ENCODE results near the gene RASA3. TPM values are rescaled to one million over a fixed set of nuclear protein-coding genes. Genes with fewer than 3 reads are reported as not detected.
A peak's percentile ranks its signal among the peaks of the same experiment; 100 is the strongest.

Gene RASA3
- total RNA-seq, 1 experiment from 2014 or later = 58.6 TPM

DNA sequence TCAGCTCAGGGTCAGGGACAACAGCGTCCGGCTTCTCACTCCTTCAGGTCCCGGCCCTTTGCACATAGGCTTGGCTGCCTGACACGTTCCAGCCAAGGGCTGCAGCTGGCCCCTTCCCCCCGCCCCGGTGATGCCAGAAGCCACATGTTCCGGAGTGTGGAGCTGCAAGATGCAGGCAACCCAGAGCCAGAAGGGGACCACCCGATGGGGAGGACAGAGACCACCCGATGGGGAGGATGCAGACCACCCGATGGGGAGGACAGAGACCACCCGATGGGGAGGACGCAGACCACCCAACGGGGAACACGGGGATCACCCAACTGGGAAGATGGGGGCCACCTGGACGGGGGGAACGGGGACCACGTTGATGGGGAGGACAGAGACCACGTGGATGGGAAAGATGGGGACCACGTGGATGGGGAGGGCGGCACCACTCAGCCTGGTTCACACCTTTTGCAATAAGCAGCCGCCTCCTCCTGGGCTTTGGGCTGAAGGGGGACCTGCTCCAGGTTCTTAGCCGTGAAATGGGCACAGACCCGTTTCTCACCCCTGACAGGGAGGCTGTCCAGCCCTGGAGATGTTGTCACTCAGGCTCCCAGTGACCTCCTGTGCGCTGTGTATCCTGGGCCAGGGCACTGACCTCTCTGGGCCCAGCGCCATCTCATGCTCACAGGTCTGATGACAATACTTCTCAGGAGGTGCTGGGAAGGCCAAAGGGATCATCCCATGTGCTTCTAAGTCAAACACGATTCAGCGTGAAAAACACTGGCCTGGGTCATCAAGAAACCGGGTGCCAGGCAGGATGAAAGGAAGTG, 193.1 kb downstream of the RASA3 start:
- DNase-seq (ENCODE audit: low read depth) = no peak

DNA sequence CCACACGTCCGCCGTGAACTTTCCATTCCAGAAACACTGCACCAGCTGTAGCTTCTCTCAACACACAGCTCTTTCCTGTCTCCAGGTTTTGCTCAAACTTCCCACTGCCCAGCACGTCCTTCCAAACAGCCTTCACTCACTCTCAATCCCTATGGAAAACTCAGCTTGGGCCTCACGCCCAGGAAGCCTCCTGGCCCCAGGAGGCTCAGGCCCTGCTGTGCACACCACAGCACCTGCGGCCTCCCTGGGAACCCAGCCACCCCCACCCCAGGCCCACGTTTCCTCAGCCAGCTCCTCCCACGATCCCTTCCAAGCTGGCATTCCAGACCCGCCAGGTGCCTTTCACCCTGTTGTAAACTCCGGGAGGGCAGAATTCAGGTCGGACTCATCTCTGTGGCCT, 193.7 kb downstream of the RASA3 start:
- DNase-seq (ENCODE audit: low read depth) = no peak

DNA sequence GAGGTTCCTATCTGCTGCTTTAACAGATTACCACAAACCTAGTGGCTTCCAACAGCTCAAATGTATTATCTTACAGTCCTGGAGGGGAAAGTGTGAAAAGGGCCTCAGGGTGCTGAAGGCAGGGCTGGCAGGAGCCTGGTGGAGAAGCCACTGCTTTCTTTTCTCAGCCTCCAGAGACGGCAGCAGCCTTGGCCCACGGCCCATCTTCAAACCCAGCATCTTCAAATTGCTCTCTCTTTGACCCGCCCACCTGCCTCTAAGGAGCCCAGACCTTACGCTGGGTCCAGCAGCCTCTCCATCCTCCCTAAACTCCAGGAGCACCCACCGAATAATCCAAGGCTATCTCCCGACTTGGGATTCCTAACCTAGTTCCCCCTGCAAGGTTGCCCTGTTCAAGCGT, 194.2 kb downstream of the RASA3 start:
- DNase-seq (ENCODE audit: low read depth) = no peak

DNA sequence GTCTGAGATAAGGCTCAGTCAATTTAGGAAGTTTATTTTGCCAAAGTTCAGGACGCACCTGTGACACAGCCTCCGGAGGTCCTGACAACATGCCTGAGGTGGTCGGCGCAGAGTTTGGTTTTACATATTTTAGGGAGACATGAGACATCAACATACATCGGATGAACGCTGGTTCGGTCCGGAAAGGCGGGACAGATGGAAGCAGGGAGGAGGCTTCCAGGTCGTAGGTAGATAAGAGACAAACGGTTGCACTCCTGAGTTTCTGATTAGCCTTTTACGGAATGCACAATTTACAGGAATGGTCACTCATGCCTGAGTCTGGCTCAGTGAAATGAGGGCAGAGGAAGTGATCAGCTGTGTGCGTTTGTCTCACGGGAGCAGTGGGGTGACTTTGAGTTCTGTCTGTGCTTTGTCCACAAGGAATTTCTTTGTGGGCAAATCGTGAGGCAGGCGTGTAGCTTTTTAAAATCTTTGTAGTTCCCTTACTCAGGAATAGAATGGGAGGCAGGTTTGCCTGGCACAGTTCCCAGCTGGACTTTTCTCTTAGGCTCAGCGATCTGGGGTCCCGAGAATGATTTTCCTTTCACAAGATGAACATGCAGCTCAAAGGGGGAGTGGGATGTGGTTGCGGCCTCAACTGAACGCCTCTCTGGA, 194.8 kb downstream of the RASA3 start:
- DNase-seq (ENCODE audit: low read depth) = no peak

DNA sequence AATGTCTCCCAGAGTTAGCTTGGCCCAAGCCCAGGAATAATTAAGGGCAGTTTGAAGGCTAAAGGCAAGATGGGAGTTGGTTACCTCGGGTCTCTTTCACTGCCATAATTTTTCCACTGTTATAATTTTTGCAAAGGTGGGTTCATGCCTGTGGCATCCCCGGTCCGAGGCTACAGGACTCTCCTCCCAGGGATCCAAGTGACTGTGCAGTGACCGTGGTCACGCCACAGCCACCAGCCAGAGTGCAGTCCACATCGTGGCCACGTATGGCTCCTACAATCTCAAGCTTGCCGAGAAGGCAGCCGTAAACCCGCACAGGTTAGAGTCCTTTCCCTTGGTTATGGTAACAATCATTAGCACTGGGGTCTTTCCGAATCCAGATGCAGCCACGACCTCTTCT, 195.3 kb downstream of the RASA3 start:
- no peak for DNase-seq (ENCODE audit: low read depth)

DNA sequence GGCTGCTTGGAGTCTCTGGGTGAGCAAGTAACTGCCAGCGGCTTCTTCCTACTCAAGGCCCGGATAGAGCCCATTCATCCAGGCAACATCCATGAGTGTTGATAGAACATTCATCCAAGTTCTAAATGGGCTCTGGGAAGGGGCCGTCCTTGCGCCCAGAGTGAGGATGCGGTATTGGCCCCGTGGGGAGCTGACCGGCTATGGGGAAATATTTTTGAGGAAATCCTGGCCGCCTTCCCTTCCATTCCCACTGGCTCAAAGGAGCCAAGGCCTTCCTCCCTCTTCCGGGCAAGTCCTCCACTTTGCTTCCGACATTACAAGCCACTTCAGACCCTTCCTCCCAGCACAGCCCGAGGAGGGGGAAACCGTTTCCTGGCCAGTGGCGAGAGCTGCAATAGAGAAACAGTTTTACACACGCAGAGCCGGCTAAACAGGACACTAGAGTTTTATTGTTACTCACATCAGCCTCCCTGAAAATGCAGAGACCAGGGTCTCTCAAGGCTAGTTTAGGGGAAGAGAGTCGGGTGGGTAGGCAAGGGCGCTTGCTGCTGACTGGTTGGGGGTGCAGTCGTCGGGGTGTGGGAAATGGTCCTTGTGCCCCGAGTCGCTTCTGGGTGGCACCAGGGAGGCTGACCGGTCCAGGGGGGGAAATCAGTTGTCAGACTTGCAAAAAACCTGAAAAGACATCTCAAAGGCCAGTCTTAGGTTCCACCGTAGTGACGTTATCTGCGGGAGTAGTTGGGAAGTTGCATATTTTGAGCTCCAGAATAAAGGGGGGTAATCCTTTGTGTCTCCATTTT, 196.1 kb downstream of the RASA3 start:
- DNase-seq (ENCODE audit: low read depth) = no peak

DNA sequence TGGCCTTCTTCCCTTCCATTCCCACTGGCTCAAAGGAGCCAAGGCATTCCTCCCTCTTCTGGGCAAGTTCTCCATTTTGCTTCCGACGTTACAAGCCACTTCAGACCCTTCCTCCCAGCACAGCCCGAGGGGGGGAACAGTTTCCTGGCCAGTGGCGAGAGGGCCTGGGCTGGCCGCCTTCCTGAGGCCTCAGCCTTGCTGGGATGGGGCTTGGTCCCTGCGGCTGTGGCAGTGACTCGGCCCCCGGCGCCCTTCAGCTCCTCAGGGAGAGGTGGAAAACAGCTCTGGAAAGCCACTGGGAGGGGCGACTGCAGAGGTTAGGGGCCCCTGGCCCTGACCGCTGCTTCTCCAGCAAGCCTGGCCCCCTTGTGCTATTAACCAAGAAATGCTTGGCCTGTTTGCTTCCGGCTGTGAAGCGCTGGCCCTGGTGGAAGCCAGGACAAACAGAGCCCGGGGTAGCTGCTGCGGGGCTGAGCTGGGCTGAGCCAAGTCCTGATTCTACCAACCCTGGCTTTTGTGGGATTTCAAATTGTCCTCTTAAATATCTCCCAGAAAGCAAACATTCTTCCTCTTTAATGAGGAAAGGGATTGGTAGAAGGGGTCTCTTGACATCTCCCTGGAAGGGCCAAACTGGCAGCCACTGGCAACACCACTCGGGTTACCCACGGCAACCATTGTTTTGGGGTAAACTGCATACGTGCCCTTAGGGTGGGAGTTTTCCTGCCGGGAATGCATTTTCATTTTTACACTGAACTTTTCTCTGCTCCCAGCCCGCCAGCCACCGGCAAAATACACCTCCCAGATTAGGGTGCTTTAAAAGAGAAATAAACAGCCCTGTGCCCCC, 197.2 kb downstream of the RASA3 start:
- no peak for DNase-seq (ENCODE audit: low read depth)

DNA sequence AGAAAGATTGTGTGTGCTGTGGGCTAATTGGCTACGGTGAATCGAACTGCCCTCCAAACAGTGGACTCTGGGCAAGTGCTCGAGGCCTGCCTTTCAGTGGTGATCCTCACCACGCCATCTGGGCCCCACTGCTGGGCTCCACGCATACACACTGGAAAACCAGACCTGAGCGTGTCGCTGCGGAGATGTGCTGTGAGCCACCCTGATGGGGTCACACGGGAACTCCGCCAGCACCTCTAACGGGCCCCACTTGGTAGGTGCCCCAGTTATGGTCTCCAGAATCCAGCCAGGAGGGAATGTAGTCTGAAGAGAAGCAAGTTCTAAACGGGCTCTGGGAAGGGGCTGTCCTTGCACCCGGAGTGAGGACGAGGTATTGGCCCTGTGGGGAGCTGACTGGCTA, 197.8 kb downstream of the RASA3 start:
- DNase-seq (ENCODE audit: low read depth) = no peak

DNA sequence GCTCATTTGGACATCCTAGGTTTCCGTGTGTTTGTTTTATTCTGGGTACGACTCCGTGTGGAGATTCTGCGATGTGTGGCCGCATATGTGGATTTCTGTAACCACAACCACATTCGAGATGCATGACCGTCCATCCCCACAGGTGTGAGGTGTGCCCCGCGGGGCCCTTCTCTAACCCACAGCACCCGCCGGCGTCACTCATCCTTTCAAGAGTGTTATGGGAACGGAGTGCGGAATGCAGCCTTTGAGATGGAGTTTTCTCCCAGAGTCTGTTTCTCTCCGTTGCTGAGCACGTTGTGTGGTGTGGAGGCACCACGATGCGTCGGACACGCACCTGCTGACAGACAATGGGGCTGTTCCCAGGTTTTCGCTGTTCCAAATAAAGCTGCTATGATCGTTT, 198.5 kb downstream of the RASA3 start:
- DNase-seq (ENCODE audit: low read depth) = no peak

DNA sequence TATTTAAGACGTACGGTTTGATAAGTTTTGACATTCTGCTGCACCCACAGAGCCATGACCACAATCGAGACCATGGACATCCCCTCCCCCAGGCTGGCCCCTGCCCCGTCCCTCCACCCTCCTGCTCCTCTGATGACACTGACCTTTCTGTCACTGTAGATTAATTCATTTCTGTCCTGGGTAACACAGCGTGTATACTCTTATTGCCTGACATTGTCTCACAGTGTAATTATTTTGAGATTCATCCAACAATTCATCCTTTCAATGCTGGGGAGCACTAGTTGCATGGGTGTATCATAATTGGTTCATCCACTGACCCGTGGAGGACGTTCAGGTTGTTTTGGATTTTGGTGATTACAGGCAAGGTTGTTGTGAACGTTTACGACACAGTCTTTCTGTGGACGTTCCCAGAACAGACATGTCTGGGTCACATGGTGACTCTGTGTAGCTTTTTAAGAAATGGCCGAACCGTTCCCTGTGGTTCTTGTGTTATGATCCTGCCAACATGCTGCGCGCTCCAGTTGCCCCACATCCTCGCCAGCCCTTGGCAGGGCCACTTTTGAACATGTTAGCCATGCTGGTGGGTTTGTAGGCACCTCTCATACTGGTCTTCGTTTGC, 200.5 kb downstream of the RASA3 start:
- DNase-seq (ENCODE audit: low read depth) = no peak

DNA sequence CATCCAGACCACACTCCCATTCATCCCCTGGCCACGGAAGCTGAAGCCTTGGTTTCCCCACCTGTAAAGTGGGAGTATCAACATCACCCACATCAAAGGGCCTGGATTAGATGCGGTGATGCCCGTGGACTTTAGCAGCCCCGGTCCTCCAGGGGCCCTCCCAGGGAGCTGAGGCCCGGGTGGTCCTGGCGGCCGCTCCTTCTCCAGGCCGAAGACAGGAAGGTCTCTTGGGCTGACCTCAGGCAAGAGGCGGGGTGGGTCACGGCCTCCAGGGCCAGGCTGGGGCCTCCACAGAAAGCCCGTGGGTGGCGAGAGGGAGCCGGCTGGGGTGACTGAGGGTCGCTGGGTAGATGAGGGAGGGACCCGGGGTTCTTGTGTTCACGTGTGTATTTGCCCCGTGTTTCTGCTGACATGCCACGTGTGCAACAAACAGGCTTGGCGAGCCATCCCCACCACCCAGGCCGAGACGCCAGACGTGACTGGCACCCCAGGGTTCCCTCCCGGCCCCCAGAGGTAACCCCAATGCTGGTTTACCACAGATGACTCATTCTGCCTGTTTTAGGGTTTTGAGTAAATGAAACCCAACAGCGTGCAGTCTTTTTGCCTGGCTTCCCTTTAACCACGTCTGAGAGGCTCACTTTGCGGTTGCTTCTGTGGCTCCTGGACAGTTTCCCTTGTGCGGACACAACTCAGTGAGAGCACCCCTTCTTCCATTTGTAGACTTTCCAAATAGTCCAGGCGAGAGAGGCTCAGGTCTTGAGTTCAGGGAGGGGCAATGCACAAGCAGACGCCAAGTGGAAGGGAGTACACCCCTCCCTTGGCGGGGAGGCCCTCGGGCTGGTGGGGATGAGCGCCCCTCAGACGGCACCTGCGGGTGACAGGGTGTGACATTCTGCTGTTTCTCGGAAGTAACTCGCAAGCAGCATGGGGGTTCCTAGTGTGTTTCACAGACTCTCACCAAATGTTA, 201.5 kb downstream of the RASA3 start:
- peak; percentile 50 for DNase-seq (ENCODE audit: low read depth)

DNA sequence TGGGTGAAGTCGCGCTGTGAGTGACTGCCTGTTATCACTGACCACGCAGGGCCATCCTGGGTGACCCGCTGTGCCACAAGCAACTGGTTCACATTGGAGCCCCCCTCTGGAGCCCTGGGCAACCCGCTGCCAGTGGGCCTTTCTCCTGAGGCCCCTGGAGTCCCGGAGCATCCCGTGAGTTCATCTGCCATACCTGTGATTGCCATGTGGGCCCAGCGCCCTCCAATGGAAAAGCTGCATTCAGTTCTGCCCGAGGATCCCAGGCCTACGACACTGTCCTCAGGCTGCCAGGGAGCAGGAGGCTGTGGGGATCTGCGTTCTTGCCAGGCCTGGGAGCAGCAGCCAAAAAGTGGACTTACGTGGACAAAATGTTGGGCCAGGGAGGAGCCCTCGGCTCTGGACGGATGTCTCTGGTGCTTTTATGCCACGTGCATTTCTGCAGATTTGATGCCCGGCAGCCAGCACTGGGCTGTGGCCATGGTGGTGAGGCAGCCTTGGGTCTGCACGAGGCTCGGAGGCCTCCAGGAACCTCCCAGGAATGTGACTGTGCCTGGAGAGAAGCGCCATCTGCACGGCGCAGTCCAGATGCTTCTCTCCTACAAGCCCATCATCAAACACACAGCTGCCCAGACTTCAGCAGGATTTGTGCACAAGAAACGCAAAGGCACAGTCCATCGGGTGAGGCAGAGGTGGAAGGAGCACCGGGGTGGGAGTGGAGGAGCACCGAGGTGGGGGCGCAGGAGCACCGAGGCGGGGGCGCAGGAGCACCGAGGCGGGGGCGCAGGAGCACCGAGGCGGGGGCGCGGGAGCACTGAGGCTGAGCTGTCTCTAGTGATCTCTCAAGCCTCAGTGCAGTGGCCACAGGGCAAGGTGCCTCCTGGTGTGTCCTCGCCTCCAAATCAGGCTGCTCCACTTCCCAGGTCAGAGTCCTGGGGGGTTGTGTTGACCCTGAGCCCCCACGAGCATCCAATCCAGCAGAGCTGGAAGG, 202.5 kb downstream of the RASA3 start:
- peak; percentile 30 for DNase-seq (ENCODE audit: low read depth)

DNA sequence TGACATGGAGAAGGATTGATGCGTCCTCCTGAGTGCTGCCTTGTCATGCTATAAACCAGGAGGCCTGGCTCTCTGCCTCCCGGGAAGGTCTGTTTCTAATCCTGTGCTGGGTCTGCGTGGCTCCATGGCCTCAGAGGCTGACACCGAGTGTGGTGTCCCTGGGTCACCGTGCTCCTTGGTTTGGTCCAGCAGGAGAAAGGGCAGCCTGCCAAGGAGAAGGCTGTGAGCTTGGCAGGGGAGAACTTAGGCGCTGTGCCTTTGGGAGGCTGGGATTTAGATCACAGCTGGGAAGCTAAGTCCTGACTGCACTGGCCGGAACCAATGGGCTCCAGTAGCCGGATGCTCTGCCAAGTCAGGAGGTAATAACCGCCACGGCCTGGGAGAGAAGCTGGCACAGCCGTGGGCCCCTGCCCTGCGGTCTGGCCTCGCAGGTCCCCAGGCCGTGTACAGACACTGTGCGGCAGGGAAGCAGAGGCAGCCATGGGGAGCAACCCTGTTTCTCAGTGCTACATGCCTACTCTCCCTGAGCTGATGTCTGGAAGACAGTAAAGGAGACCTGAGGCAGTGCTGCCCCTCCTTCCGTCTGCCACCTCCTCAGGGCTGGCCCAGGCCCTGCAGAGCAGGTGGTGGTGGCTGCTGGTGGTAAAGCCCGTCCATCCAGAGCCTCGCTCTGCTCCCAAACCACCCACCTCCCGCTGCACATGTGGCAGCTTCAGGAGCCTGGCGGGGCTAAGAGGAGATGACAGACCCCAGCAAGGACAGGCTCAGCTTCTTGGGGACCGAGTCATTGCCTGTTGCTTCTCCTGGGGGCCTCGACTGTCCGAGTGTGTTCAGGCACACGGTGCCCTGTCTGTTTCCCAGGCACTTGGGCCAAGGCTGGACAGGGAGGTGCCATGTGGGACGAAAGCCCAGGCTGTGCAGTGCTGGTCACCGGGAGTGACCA, 203.5 kb downstream of the RASA3 start:
- DNase-seq (ENCODE audit: low read depth) = peak; percentile 90
